BJ (cell line): ENCODE results near the gene CCDC43. TPM values are rescaled to one million over a fixed set of nuclear protein-coding genes. Genes with fewer than 3 reads are reported as not detected.
A peak's percentile ranks its signal among the peaks of the same experiment; 100 is the strongest.
"Not testable (repeated sequence)": the region's sequence is repeated elsewhere in the genome, so short reads cannot be mapped to it uniquely, and the experiment has no call there.

ENCODE experiments used
- CTCF ChIA-PET: fragments of 350-600 bp; formaldehyde crosslinking; extraction: SDS; loops from one replicate; lab custom pipeline; 2021; ENCODE audit warnings: antibody characterized with exemption, inconsistent platforms; lab: Yijun Ruan, JAX
- POLR2A ChIA-PET: fragments of 300-600 bp; sonication (Branson Sonifier 250); formaldehyde crosslinking; extraction: SDS; loops from one replicate; lab custom pipeline; 2021; ENCODE audit warnings: antibody characterized with exemption; lab: Charles Lee
- DNase-seq: peaks from one replicate; pipeline ENCODE4 v3.0.0-alpha.2; 2011; ENCODE audit warnings: low read depth
- H3K27me3 ChIP-seq: 2 replicates; pipeline ENCODE4 v1.6.0; 2011; ENCODE audit warnings: low read length; ENCODE audit not compliant: control insufficient read depth, insufficient read depth
- H3K36me3 ChIP-seq: 2 replicates; pipeline ENCODE4 v1.5.1; 2011; ENCODE audit warnings: low read length; ENCODE audit not compliant: control insufficient read depth, insufficient read depth
- H3K4me3 ChIP-seq: 2 replicates; pipeline ENCODE4 v1.5.1; 2011; ENCODE audit warnings: low read depth, mild to moderate bottlenecking, control low read depth, low read length
- polyA plus RNA-seq: library from polyadenylated mRNA; depleted of rRNA; stranded (reverse); fragments of >200 nt; gene quantifications from 2 replicates; pipeline ENCODE4 v1.2.3, GENCODE V29; 2011
- TF ChIP-seq, protein P1 (sequence below): IDR thresholded peaks from 2 replicates; pipeline ENCODE4 v1.5.1; 2011; ENCODE audit warnings: low read depth, mild to moderate bottlenecking, control low read depth, inconsistent platforms, low read length, moderate library complexity; ENCODE audit not compliant: insufficient read depth

CCDC43 gene
- polyA plus RNA-seq, 1 experiment = 4.7 TPM

DNA sequence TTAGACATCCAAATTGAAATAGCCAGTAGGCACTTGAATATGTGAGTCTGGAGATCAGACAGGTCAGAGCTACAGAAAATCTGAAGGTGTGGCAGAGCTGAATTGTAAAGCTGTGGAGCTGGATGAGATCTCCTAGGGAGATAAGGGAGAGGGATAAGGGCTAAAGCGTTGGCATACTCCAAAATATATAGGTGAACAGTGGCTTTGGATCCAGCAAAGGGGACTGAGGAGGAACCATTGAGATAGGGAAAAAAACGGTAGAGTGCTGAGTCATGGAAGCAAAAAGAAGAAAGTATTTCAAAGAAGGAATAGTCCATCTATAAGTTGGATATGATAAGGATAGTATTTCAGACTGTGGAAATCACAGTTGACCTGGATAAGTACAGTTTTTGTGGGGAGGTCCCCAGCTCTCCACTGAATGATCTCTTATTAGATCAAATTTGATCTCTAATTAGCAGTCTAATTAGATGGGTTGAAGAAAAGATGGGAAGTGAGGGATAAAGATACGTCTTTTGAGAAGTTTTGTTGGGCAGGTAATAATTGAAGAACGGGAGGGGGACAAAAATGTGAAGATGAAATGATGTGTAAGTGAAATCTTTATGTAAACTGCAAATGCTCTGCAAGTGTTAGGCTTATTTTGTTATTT, 18.3 kb upstream of the CCDC43 start:
- DNase-seq = no peak
- Histone ChIP-seq H3K27me3 (no peaks in the 10 kb centered on the region), H3K36me3 (no peaks in the 10 kb centered on the region), H3K4me3 (peak overlapping the region; percentile 72)
- TF ChIP-seq, protein P1, sequence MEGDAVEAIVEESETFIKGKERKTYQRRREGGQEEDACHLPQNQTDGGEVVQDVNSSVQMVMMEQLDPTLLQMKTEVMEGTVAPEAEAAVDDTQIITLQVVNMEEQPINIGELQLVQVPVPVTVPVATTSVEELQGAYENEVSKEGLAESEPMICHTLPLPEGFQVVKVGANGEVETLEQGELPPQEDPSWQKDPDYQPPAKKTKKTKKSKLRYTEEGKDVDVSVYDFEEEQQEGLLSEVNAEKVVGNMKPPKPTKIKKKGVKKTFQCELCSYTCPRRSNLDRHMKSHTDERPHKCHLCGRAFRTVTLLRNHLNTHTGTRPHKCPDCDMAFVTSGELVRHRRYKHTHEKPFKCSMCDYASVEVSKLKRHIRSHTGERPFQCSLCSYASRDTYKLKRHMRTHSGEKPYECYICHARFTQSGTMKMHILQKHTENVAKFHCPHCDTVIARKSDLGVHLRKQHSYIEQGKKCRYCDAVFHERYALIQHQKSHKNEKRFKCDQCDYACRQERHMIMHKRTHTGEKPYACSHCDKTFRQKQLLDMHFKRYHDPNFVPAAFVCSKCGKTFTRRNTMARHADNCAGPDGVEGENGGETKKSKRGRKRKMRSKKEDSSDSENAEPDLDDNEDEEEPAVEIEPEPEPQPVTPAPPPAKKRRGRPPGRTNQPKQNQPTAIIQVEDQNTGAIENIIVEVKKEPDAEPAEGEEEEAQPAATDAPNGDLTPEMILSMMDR = no peak
- ChIA-PET POLR2A (no interaction called here), CTCF (interaction anchor here (0.5 to 0.9 kb wide), 3 partner anchors 18 to 35 kb away, joined by 3 to 4 read pairs (median 3); no protein-coding TSS in a partner anchor)

DNA sequence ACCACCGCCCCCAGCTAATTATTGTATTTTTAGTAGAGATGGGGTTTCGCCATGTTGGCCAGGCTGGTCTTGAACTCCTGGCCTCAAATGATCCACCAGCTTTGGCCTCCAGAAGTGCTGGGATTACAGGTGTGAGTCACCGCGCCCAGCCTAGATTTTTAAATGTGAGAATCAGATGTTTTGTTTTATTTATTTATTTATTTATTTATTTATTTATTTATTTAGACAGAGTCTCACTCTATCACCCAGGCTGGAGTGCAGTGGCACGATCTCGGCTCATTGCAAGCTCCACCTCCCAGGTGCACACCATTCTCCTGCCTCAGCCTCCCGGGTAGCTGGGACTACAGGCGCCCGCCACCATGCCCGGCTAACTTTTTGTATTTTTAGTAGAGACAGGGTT, 10.7 kb upstream of the CCDC43 start:
- H3K4me3 ChIP-seq, DNase-seq, H3K36me3 ChIP-seq, POLR2A ChIA-PET, CTCF ChIA-PET, H3K27me3 ChIP-seq: not testable (repeated sequence)

DNA sequence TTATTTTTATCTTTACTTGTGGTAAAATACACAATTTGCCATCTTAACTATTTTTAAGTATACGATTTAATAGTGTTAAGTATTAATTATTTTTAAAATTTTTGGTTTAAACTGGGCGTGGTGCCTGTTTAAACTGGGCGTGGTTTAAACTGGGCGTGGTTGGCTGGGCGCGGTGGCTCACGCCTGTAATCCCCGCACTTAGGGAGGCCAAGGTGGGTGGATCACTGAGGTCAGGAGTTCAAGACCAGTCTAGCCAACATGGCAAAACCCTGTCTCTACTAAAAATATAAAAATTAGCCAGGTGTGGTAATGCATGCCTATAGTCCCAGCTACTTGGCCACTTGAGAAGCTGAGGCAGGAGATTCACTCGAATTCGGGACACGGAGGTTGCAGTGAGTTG, 4.0 kb upstream of the CCDC43 start:
- CTCF ChIA-PET = no interaction called here

DNA sequence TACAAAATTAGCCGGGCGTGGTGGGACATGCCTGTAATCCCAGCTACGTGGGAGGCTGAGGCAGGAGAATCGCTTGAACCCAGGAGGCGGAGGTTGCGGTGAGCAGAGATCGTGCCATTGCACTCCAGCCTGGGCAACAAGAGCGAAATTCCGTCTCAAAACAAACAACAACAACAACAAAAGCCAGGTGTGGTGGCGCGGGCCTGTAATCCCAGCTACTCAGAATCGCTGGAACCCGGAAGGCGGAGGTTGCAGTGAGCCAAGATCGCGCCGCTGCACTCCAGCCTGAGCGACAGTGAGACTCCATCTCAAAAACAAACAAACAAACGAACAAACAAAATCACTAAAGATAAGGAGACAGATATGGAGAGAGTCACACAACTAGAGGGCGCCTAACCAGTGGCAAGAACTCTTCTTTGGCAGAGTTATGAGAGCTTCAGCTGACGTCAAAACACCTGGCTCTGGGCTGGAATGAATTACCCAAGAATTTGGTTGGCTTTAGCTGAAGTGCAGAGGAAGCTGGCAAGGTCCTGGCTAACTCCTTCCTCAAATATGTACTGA, 1.2 kb upstream of the CCDC43 start:
- H3K4me3 ChIP-seq, H3K27me3 ChIP-seq, H3K36me3 ChIP-seq, POLR2A ChIA-PET, DNase-seq: not testable (repeated sequence)
- TF ChIP-seq, protein P1 = 0 out of 2 replicates have a peak, but pooled peaks have one; percentile 11
- CTCF ChIA-PET = interaction anchor here (0.6 to 1.3 kb wide), 4 partner anchors 10 to 52 kb away, joined by 3 to 4 read pairs (median 4); partner anchors contain the start of gene DBF4B

More for the DNA sequence above, 4.0 kb upstream of the CCDC43 start:
- TF ChIP-seq, protein P1 = no peak
- DNase-seq = no peak
- H3K4me3 ChIP-seq = no peak overlapping the region
- POLR2A ChIA-PET = no interaction called here
- no peaks in the 10 kb centered on the region for H3K27me3 ChIP-seq
- H3K36me3 ChIP-seq = no peaks in the 10 kb centered on the region

DNA sequence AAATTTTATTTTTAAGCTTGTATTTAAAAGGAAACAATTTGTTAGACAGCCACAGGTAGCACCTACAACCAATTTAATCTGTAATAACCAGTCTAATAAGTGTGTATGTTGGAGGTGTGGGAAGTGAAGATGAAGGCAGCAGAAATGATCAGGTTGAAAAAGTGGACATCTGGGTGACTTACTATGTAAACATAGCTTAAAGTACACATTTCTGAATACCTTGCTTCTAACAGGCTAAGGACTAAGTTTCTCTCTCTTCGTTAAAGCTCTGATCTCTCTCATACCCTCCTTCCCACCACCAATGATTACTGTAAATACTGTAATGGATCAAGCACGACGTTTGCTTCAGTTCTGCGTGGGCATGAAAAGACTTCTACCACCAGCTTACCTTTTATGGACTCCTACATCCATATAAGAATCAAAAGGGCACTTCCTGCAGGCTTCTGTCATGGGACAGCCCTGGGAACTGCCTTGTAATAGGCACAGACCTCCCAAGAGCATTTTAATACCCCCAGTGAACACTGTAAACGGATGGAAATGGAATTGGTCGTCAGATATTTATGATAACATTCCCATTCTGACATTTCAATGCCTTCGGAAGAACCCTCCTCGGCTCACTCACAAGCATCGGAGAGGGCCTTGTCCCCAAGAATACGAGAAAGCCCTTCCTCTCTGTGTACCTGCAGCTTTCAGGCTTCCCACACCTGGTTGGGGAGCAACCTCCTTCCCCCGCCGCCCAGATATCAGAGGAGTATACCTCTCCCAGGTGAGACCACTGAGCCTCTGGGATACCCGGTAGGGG, 700 bp downstream of the CCDC43 start:
- POLR2A ChIA-PET = interaction anchor here (0.6 kb wide), 1 partner anchor 148 kb away, joined by 3 read pairs; no protein-coding TSS in a partner anchor
- DNase-seq = no peak
- H3K27me3 ChIP-seq = no peaks in the 10 kb centered on the region
- H3K4me3 ChIP-seq = peak overlapping the region; percentile 85
- 0 out of 2 replicates have a peak, but pooled peaks cover 1% of the 10 kb centered on the region for H3K36me3 ChIP-seq
- TF ChIP-seq, protein P1 = no peak
- CTCF ChIA-PET = interaction anchor here (1.0 to 1.6 kb wide), 3 partner anchors 17 to 165 kb away, joined by 3 to 4 read pairs (median 3); no protein-coding TSS in a partner anchor
